GM21529 (cell line): ENCODE data around the gene ATP11C.
A peak's percentile ranks its signal among the peaks of the same experiment; 100 is the strongest.
"Not testable (repeated sequence)": the region's sequence is repeated elsewhere in the genome, so short reads cannot be mapped to it uniquely, and the experiment has no call there.

ENCODE experiments used
- ATAC-seq: cut with Tn5 transposase; IDR thresholded peaks from one replicate; pipeline ENCODE4 v1.9.1; 2021; ENCODE audit not compliant: unreplicated experiment

Gene ATP11C

GRCh38 chrX:139924696-139925095, 8.2 kb downstream of the ATP11C start:
- no peak for ATAC-seq

- no peak for ATAC-seq
Observed at GRCh38 chrX:139924069-139924695, 8.7 kb downstream of the ATP11C start.

- not testable (repeated sequence) for ATAC-seq
Observed at GRCh38 chrX:139921142-139921541, 11.7 kb downstream of the ATP11C start.

- ATAC-seq = no peak
Observed at GRCh38 chrX:139920316-139920715, 12.5 kb downstream of the ATP11C start.

- no peak for ATAC-seq
Observed at GRCh38 chrX:139914421-139914820, 18.4 kb downstream of the ATP11C start.

- peak; percentile 79 for ATAC-seq
Observed at GRCh38 chrX:139909712-139910111, 23.1 kb downstream of the ATP11C start.

- no peak for ATAC-seq
Observed at GRCh38 chrX:139907078-139907477, 25.8 kb downstream of the ATP11C start.

GRCh38 chrX:139905743-139906142, 27.1 kb downstream of the ATP11C start:
- no peak for ATAC-seq

GRCh38 chrX:139905051-139905450, 27.8 kb downstream of the ATP11C start:
- no peak for ATAC-seq

GRCh38 chrX:139903210-139903609, 29.6 kb downstream of the ATP11C start:
- ATAC-seq = no peak

GRCh38 chrX:139902559-139902958, 30.3 kb downstream of the ATP11C start:
- no peak for ATAC-seq

GRCh38 chrX:139898334-139898733, 34.5 kb downstream of the ATP11C start:
- no peak for ATAC-seq

- ATAC-seq = peak; percentile 76
Observed at GRCh38 chrX:139892512-139892911, 40.3 kb downstream of the ATP11C start.

- ATAC-seq = no peak
Observed at GRCh38 chrX:139890991-139891700, 41.7 kb downstream of the ATP11C start.

GRCh38 chrX:139889760-139890159, 43.1 kb downstream of the ATP11C start:
- ATAC-seq = no peak

- ATAC-seq = no peak
Observed at GRCh38 chrX:139883984-139884383, 48.9 kb downstream of the ATP11C start.

- ATAC-seq = no peak
Observed at GRCh38 chrX:139882299-139882698, 50.6 kb downstream of the ATP11C start.

GRCh38 chrX:139881572-139881971, 51.3 kb downstream of the ATP11C start:
- no peak for ATAC-seq

- no peak for ATAC-seq
Observed at GRCh38 chrX:139881130-139881529, 51.7 kb downstream of the ATP11C start.

GRCh38 chrX:139877710-139878414, 55.0 kb downstream of the ATP11C start:
- ATAC-seq = no peak

- no peak for ATAC-seq
Observed at GRCh38 chrX:139875841-139876240, 57.0 kb downstream of the ATP11C start.

GRCh38 chrX:139869796-139870195, 63.1 kb downstream of the ATP11C start:
- ATAC-seq = no peak
